ENCODE measurements around the gene SEMA3E. TPM values are rescaled to one million over a fixed set of nuclear protein-coding genes. Genes with fewer than 3 reads are reported as not detected.

Gene SEMA3E
- total RNA-seq, 4 donors from 2014 or later, result 0.13 to 2.7 (median 1.1) TPM

- no peaks in the 10 kb centered on the region for H3K4me1 ChIP-seq
- TF ChIP-seq CTCF (IDR thresholded peaks at IDR 0.05), result no peak
- TF ChIP-seq POLR2A (IDR thresholded peaks at IDR 0.05), result no peak
- WGBS, 2 donors, result 24 to 52% methylated on average over 4 of the region's 4 CpGs
- H3K36me3 ChIP-seq, result no peaks in the 10 kb centered on the region
- H3K9me3 ChIP-seq, result no peaks in the 10 kb centered on the region
- no peak overlapping the region for H3K4me3 ChIP-seq
- no peak overlapping the region for H3K27ac ChIP-seq
- intact Hi-C loops (cut with DNase I), result loop anchor here (10.0 kb wide), 1 partner anchor 241 kb away; no protein-coding TSS in a partner anchor
- H3K27me3 ChIP-seq, result no peaks in the 10 kb centered on the region
- no peak for DNase-seq
Observed at GRCh38 chr7:83413831-83414230, 235.1 kb downstream of the SEMA3E start.

- Histone ChIP-seq H3K9me3 (no peaks in the 10 kb centered on the region), H3K36me3 (no peaks in the 10 kb centered on the region), H3K4me3 (no peak overlapping the region), H3K27me3 (no peaks in the 10 kb centered on the region), H3K27ac (no peak overlapping the region), H3K4me1 (no peaks in the 10 kb centered on the region)
- DNase-seq, result no peak
- WGBS, 2 donors, result 53 to 76% methylated on average over 2 of the region's 2 CpGs
- TF ChIP-seq CTCF (IDR thresholded peaks at IDR 0.05) (no peak), POLR2A (IDR thresholded peaks at IDR 0.05) (no peak)
- intact Hi-C loops (cut with DNase I), result loop anchor here (10.0 kb wide), 1 partner anchor 241 kb away; no protein-coding TSS in a partner anchor
Observed at GRCh38 chr7:83413424-83413823, 235.5 kb downstream of the SEMA3E start.

GRCh38 chr7:83410989-83411591 lies 237.8 kb downstream of the SEMA3E start:
- H3K27ac ChIP-seq, result no peak overlapping the region
- no peaks in the 10 kb centered on the region for H3K9me3 ChIP-seq
- H3K27me3 ChIP-seq, result no peaks in the 10 kb centered on the region
- DNase-seq, result no peak
- no peak overlapping the region for H3K4me3 ChIP-seq
- no peaks in the 10 kb centered on the region for H3K4me1 ChIP-seq
- no peaks in the 10 kb centered on the region for H3K36me3 ChIP-seq
- 22 to 25% methylated on average over 3 of the region's 3 CpGs for WGBS, 2 donors
- intact Hi-C loops (cut with DNase I), result loop anchor here (10.0 kb wide), 1 partner anchor 244 kb away; no protein-coding TSS in a partner anchor
- TF ChIP-seq POLR2A (IDR thresholded peaks at IDR 0.05), result no peak
- peak in 4 of 6 experiments; percentile 49 to 74 (median 61) for TF ChIP-seq CTCF (IDR thresholded peaks at IDR 0.05)

GRCh38 chr7:83394776-83395175 lies 254.2 kb downstream of the SEMA3E start:
- TF ChIP-seq CTCF (IDR thresholded peaks at IDR 0.05) (no peak), POLR2A (IDR thresholded peaks at IDR 0.05) (no peak)
- no peak for DNase-seq
- H3K27me3 ChIP-seq, result no peaks in the 10 kb centered on the region
- H3K4me3 ChIP-seq, result no peak overlapping the region
- H3K9me3 ChIP-seq, result no peaks in the 10 kb centered on the region
- H3K36me3 ChIP-seq, result no peaks in the 10 kb centered on the region
- H3K4me1 ChIP-seq, result no peaks in the 10 kb centered on the region
- intact Hi-C loops (cut with DNase I), result no loop called here
- no peak overlapping the region for H3K27ac ChIP-seq

- H3K4me3 ChIP-seq, result no peak overlapping the region
- H3K4me1 ChIP-seq, result no peaks in the 10 kb centered on the region
- intact Hi-C loops (cut with DNase I), result no loop called here
- H3K27me3 ChIP-seq, result no peaks in the 10 kb centered on the region
- H3K27ac ChIP-seq, result no peak overlapping the region
- H3K36me3 ChIP-seq, result no peaks in the 10 kb centered on the region
- DNase-seq, result no peak
- TF ChIP-seq CTCF (IDR thresholded peaks at IDR 0.05), result no peak
- TF ChIP-seq POLR2A (IDR thresholded peaks at IDR 0.05), result no peak
- H3K9me3 ChIP-seq, result no peaks in the 10 kb centered on the region
Observed at GRCh38 chr7:83388436-83388835, 260.5 kb downstream of the SEMA3E start.
